Lung (tissue), 12 donors: ENCODE results near the gene FASN. TPM values are rescaled to one million over a fixed set of nuclear protein-coding genes. Genes with fewer than 3 reads are reported as not detected.

Experiments
- ATAC-seq: fragments of 200-7000 bp; cut with Tn5 transposase; one replicate; pipeline ENCODE4 v1.9.1; 2020; ENCODE audit warnings: moderate number of reproducible peaks; ENCODE audit not compliant: insufficient read depth, low FRiP score
- DNase-seq, 3 donors: peaks; one replicate each; pipeline ENCODE4 v3.0.0-alpha.2; 2013 to 2017
- H3K27ac ChIP-seq, 2 donors: one replicate each; pipeline ENCODE4 v1.5.1; 2013; ENCODE audit warnings: mild to moderate bottlenecking in 2 of 2, moderate library complexity in 2 of 2, control low read depth in 1 of 2, inconsistent platforms in 1 of 2, low read depth in 1 of 2, low read length in 1 of 2
- H3K27me3 ChIP-seq, 3 donors: one replicate each; pipeline ENCODE4 v1.5.1; 2013; ENCODE audit warnings: low read length in 2 of 3; ENCODE audit not compliant: control insufficient read depth in 3 of 3, insufficient read depth in 3 of 3
- H3K36me3 ChIP-seq, 4 donors: one replicate each; pipeline ENCODE4 v1.5.1; 2013; ENCODE audit warnings: low read length in 4 of 4, mild to moderate bottlenecking in 1 of 4, moderate library complexity in 1 of 4; ENCODE audit not compliant: control insufficient read depth in 4 of 4, insufficient read depth in 4 of 4
- H3K4me1 ChIP-seq, 5 donors: one replicate each; pipeline ENCODE4 v1.5.1; 2013; ENCODE audit warnings: low read length in 5 of 5, mild to moderate bottlenecking in 2 of 5, moderate library complexity in 1 of 5; ENCODE audit not compliant: control insufficient read depth in 5 of 5, insufficient read depth in 5 of 5
- H3K4me3 ChIP-seq: one replicate; pipeline ENCODE4 v1.5.1; 2013; ENCODE audit warnings: mild to moderate bottlenecking, control low read depth, moderate library complexity
- H3K9ac ChIP-seq, 2 donors: one replicate each; pipeline ENCODE4 v1.5.1; 2013; ENCODE audit warnings: low read length in 2 of 2, control low read depth in 1 of 2; ENCODE audit not compliant: insufficient read depth in 1 of 2
- H3K9me3 ChIP-seq, 4 donors: one replicate each; pipeline ENCODE4 v1.5.1; 2013; ENCODE audit warnings: low read length in 3 of 4, mild to moderate bottlenecking in 1 of 4, moderate library complexity in 1 of 4; ENCODE audit not compliant: control insufficient read depth in 4 of 4, insufficient read depth in 3 of 4
- CTCF ChIP-seq: IDR thresholded peaks from 2 replicates; pipeline ENCODE4 v1.5.1; 2012; ENCODE audit warnings: mild to moderate bottlenecking; ENCODE audit errors: control extremely low read depth, extremely low read depth
- WGBS, 2 donors: extraction: QIAGEN DNeasy Blood & Tissue Kit; methylation state at CpG; one replicate each; pipeline ENCODE4 v1.1.7; 2013; 5-methylcytosine and 5-hydroxymethylcytosine counted together
- polyA plus RNA-seq, 2 donors: library from polyadenylated mRNA; stranded (reverse); fragments of 200-250 nt; gene quantifications; one replicate each; pipeline ENCODE4 v1.2.1, GENCODE V29; 2013
- total RNA-seq, 2 donors: library from RNA; depleted of rRNA in 1 of 2; stranded (reverse); fragments of >200 nt in 1 of 2; gene quantifications; one replicate each; pipeline ENCODE4 v1.2.1, GENCODE V29; 2014 to 2021
- donor health status: control.
- donor health status: control.
- donor health status: Bipolar disorder and iron deficiency.
- donor health status: healthy.
- donor health status: DM: yes; HTN: yes; CAD: no.

Gene FASN
- total and polyA plus RNA-seq, 4 donors, result 46.2 to 604 (median 212) TPM

- H3K27me3 ChIP-seq, result no peaks in the 10 kb centered on the region
- H3K36me3 ChIP-seq, result peaks cover 0 to 52% (median 6%) of the 10 kb centered on the region in 4 donors
- peaks cover 0 to 19% (median 10%) of the 10 kb centered on the region in 5 donors for H3K4me1 ChIP-seq
- no peaks in the 10 kb centered on the region for H3K9me3 ChIP-seq
- H3K4me3 ChIP-seq, result no peak overlapping the region
- no peak overlapping the region for H3K27ac ChIP-seq
- H3K9ac ChIP-seq, result no peak overlapping the region
- no peak for ATAC-seq
- no peak for DNase-seq
- WGBS, 2 donors, result 83 to 88% methylated on average over 20 of the region's 20 CpGs
- TF ChIP-seq CTCF, result no peak
These were observed 34.3 kb downstream of the FASN start for GRCh38 chr17:82063424-82064415.

- no peak for TF ChIP-seq CTCF
- H3K27ac ChIP-seq, result no peak overlapping the region
- peaks cover 0 to 19% (median 10%) of the 10 kb centered on the region in 5 donors for H3K4me1 ChIP-seq
- no peak overlapping the region for H3K4me3 ChIP-seq
- WGBS, 2 donors, result 90 to 92% methylated on average over 9 of the region's 9 CpGs
- DNase-seq (no peak), ATAC-seq (no peak)
- H3K9me3 ChIP-seq, result no peaks in the 10 kb centered on the region
- no peaks in the 10 kb centered on the region for H3K27me3 ChIP-seq
- H3K9ac ChIP-seq, result no peak overlapping the region
- H3K36me3 ChIP-seq, result peaks cover 0 to 60% (median 6%) of the 10 kb centered on the region in 4 donors
These were observed 35.1 kb downstream of the FASN start for GRCh38 chr17:82062984-82063368.

- Histone ChIP-seq H3K27ac (no peak overlapping the region), H3K27me3 (no peaks in the 10 kb centered on the region), H3K9ac (no peak overlapping the region), H3K9me3 (no peaks in the 10 kb centered on the region), H3K36me3 (peaks cover 2 to 66% (median 7%) of the 10 kb centered on the region in 4 donors), H3K4me1 (peaks cover 0 to 19% (median 10%) of the 10 kb centered on the region in 5 donors), H3K4me3 (no peak overlapping the region)
- ATAC-seq (no peak), DNase-seq (no peak)
- 89 to 91% methylated on average over 24 of the region's 24 CpGs for WGBS, 2 donors
- no peak for TF ChIP-seq CTCF
These were observed 35.7 kb downstream of the FASN start for GRCh38 chr17:82062076-82062983.
